Measurements from ENCODE around the gene MAP2K1.

DNA sequence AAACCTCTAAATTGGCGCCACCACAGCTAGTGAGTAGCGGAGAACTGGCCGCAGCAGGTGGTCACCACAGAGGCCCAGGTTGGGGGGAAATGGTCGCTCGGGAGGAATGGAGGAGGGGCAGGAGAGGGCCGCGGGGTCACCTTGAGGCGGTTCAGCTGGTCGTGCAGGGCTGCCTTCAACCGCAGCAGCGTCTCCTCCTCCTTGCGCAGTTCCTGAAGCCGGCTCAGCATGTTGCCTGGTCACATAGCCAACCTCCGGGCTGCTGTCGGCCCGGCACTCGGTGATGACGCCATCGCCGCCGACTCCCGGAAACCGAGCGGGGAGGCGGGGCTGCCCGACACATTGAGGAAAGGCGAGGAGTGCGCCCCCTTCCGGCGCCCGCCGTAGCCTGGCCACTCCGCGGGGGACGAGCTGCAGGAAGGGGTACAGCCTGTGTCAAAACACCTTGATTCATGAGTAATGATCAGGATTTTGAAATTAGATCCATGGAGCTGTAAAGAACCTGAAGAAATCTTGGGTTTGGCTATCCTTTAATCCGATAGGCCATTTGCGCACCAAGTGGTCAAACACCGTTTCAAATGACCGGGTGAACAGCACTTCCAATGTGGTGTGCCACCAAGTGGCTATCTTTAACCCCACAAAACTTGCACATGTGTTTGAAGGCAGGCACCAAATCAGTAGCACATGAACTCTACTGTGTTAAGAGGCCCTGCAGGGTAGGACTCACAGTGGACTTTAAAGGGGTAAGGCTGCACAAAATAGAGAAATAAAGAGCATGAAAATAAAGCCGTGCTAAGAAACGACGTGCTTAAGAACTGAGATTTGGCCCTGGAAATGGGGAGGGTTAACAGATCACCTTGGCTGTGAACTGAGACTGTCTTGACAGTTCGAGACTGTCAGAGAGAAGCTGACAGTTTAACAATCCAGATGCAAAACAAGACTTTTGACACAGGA is 111.1 kb downstream of the MAP2K1 start, which contains the start of gene SNAPC5:
- peak in 1 of 2 donors; percentile 38 for TF ChIP-seq POLR2A (IDR thresholded peaks at IDR 0.05)
- TF ChIP-seq, protein P1, sequence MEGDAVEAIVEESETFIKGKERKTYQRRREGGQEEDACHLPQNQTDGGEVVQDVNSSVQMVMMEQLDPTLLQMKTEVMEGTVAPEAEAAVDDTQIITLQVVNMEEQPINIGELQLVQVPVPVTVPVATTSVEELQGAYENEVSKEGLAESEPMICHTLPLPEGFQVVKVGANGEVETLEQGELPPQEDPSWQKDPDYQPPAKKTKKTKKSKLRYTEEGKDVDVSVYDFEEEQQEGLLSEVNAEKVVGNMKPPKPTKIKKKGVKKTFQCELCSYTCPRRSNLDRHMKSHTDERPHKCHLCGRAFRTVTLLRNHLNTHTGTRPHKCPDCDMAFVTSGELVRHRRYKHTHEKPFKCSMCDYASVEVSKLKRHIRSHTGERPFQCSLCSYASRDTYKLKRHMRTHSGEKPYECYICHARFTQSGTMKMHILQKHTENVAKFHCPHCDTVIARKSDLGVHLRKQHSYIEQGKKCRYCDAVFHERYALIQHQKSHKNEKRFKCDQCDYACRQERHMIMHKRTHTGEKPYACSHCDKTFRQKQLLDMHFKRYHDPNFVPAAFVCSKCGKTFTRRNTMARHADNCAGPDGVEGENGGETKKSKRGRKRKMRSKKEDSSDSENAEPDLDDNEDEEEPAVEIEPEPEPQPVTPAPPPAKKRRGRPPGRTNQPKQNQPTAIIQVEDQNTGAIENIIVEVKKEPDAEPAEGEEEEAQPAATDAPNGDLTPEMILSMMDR (IDR thresholded peaks at IDR 0.05), result peak; percentile 93 to 99 (median 97)
